Peyer's patch (tissue), 4 donors: ENCODE data around the gene LST1. TPM values are rescaled to one million over a fixed set of nuclear protein-coding genes. Genes with fewer than 3 reads are reported as not detected.

Experiments used
- DNase-seq, 3 donors: peaks; one replicate each; pipeline ENCODE4 v3.0.0-alpha.2; 2017 to 2019
- H3K27ac ChIP-seq, 4 donors: fragments of 200-600 bp; sonication (generic); one replicate each; pipeline ENCODE4 v1.5.1; 2016 to 2019
- H3K27me3 ChIP-seq, 2 donors: fragments of 200-600 bp; sonication (generic); one replicate each; pipeline ENCODE4 v1.5.1; 2019
- H3K36me3 ChIP-seq, 3 donors: fragments of 200-600 bp; sonication (generic); one replicate each; pipeline ENCODE4 v1.5.1; 2016 to 2019
- H3K4me1 ChIP-seq, 4 donors: fragments of 200-600 bp; sonication (generic); one replicate each; pipeline ENCODE4 v1.5.1; 2016 to 2019
- H3K4me3 ChIP-seq, 4 donors: fragments of 200-600 bp; sonication (generic); 1 replicate in 3 of 4; 2 replicates in 1 of 4; pipeline ENCODE4 v1.5.1; 2016 to 2019; ENCODE audit warnings: mild to moderate bottlenecking in 1 of 4
- H3K9me3 ChIP-seq, 4 donors: fragments of 200-600 bp; sonication (generic); one replicate each; pipeline ENCODE4 v1.5.1; 2016 to 2019; ENCODE audit warnings: mild to moderate bottlenecking in 1 of 4
- CTCF ChIP-seq, 6 experiments: fragments of 450-650 bp in 4 of 6; fragments of 200-600 bp in 2 of 6; sonication (generic) in 1 of 6; IDR thresholded peaks; one replicate each; pipeline ENCODE4 v1.5.1; 2017 to 2019; ENCODE audit warnings: antibody characterized with exemption in 6 of 6, mild to moderate bottlenecking in 3 of 6, moderate library complexity in 1 of 6
- POLR2A ChIP-seq, 2 donors: fragments of 450-650 bp; IDR thresholded peaks; one replicate each; pipeline ENCODE4 v1.5.1; 2017; ENCODE audit warnings: antibody characterized with exemption in 2 of 2, mild to moderate bottlenecking in 2 of 2, moderate library complexity in 2 of 2
- total RNA-seq, 4 donors: library from RNA; depleted of rRNA; stranded (reverse); fragments of >200 nt; gene quantifications; one replicate each; pipeline ENCODE4 v1.1.0, GENCODE V29; 2016

LST1 gene
- total RNA-seq, 4 donors from 2014 or later, result 2.5 to 11.6 TPM; not detected in 2

DNA sequence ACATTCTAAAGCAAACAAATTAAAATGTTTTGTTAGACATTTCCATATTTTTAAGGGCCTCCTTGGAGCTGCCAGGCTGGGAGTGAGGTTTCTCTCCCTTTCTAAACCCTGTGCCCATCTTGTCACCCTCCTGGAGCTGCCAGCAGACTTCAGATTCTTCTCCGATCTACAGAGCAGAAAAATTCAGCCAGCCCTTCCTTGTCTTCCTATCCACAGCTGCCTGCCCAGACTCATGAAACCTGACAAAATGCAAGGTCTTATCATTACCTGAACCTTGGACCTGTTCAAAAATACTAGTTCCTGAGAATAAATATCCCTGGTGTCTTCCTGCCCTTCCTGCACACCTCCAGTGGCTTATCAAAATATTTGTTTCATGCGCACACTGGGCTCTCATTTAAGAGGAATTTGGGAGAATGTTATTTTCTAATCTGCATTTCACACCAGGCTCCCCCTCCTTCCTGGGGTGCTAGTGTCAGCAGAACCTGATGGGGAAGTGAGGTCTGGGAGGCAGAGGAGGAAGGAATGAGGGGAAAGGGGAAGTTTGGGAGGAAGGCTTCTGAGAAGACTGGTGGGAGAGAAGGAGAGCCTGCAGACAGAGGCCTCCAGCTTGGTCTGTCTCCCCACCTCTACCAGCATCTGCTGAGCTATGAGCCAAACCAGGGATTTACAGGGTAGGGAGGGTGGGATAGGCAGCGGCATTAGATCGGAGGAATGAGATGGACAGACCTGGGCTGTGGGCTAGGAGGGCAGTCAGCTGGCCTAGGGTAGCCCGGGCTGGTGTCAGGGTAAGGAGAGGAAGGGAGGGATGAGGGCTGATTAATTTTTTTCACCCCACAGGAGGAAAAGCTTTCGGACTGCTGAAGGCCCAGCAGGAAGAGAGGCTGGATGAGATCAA, 28.9 kb downstream of the LST1 start, which contains the start of gene AIF1:
TSS of gene AIF1 (plus strand) at position 551 of the 895 bp plus-strand sequence. CDS start at position 647, 96 bp downstream.
- no peaks in the 10 kb centered on the region for H3K36me3 ChIP-seq
- H3K27me3 ChIP-seq, result no peaks in the 10 kb centered on the region
- no peaks in the 10 kb centered on the region for H3K9me3 ChIP-seq
- peak within 1 kb of the TSS in 2 of 4 donors; percentile 7 to 15 for H3K4me3 ChIP-seq
- no peak for TF ChIP-seq CTCF (IDR thresholded peaks at IDR 0.05)
- no peak for TF ChIP-seq POLR2A (IDR thresholded peaks at IDR 0.05)
- peaks cover 0 to 14% (median 8%) of the 10 kb centered on the region in 4 donors for H3K4me1 ChIP-seq
- no peak for DNase-seq
- peak within 1 kb of the TSS; percentile 17 to 70 (median 46) for H3K27ac ChIP-seq

DNA sequence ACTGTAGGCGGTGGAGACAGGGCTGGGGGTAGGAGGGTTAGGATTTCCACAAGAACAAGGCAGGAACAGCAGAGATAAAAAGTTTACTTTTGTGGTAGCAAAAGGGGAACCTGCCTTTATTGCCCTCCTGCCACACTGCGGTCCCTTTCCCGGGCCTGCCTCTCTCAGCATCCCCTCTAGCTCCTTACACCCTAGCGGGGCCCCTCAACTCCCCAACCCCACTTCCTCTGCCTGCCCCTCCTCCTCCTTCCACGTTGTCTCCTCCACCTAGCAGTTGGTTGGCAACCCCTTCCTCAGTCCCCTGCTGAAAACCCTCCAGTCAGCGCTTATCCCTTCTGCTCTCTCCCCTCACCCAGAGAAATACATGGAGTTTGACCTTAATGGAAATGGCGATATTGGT, 29.7 kb downstream of the LST1 start:
- H3K4me1 ChIP-seq, result peaks cover 0 to 14% (median 8%) of the 10 kb centered on the region in 4 donors
- H3K27me3 ChIP-seq, result no peaks in the 10 kb centered on the region
- peak in 1 of 3 donors; percentile 57 for DNase-seq
- TF ChIP-seq CTCF (IDR thresholded peaks at IDR 0.05), result no peak
- TF ChIP-seq POLR2A (IDR thresholded peaks at IDR 0.05), result no peak
- H3K9me3 ChIP-seq, result no peaks in the 10 kb centered on the region
- peak overlapping the region in 2 of 4 donors; percentile 7 to 15 for H3K4me3 ChIP-seq
- H3K27ac ChIP-seq, result peak overlapping the region in 3 of 4 donors; percentile 30 to 70 (median 62)
- no peaks in the 10 kb centered on the region for H3K36me3 ChIP-seq

- Histone ChIP-seq H3K4me3 (no peak overlapping the region), H3K9me3 (no peaks in the 10 kb centered on the region), H3K27me3 (no peaks in the 10 kb centered on the region), H3K4me1 (peaks cover 0 to 22% (median 8%) of the 10 kb centered on the region in 4 donors), H3K36me3 (no peaks in the 10 kb centered on the region), H3K27ac (no peak overlapping the region)
- DNase-seq, result no peak
- no peak for TF ChIP-seq CTCF (IDR thresholded peaks at IDR 0.05)
- no peak for TF ChIP-seq POLR2A (IDR thresholded peaks at IDR 0.05)
Observed at GRCh38 chr6:31617010-31617409, 30.9 kb downstream of the LST1 start.

DNA sequence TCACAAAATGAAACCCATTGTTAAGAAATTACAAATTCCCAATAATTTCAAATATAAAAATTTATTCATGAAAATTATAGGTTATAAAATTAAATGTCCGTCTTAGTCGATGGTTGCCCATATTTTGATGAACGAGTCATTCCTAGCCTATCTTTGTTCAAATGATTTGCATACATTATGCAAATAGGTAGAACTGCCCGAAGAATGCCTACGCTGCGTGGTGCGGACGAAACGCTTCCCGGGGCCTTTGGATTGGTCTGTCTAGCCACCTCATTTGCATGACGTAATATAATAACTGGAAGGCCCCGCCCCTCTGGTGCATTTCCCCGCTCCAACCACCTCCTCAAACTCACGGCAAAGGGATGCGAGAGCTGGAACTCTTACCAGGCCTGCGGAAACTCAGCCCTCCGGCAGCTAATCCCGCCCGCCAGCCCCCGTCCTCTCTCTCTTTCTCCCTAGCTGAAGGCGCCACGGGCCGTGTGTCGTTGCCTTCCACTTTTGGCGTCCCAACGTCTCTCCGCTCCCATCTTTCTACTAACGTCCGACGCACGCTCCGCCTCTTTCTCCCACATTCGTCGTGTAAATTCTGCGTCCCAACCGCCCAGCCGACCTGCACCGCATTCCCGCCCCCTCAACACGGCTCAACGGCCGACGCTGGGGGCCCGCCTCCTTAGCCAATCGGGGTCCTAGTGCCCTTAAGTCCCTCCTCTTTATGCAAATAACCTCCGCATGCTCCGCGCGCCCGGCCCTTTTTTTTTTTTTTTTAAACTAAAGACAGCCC, 33.9 kb downstream of the LST1 start:
- H3K27ac ChIP-seq, result peak overlapping the region; percentile 95 to 99 (median 98)
- H3K9me3 ChIP-seq, result no peaks in the 10 kb centered on the region
- no peaks in the 10 kb centered on the region for H3K27me3 ChIP-seq
- H3K4me1 ChIP-seq, result peaks cover 0 to 21% (median 7%) of the 10 kb centered on the region in 4 donors
- peak in 2 of 6 experiments; percentile 22 to 28 for TF ChIP-seq CTCF (IDR thresholded peaks at IDR 0.05)
- peak; percentile 85 to 94 for TF ChIP-seq POLR2A (IDR thresholded peaks at IDR 0.05)
- peaks cover 0 to 24% (median 0%) of the 10 kb centered on the region in 3 donors for H3K36me3 ChIP-seq
- peak overlapping the region; percentile 54 to 100 (median 88) for H3K4me3 ChIP-seq
- peak; percentile 98 to 99 (median 98) for DNase-seq

DNA sequence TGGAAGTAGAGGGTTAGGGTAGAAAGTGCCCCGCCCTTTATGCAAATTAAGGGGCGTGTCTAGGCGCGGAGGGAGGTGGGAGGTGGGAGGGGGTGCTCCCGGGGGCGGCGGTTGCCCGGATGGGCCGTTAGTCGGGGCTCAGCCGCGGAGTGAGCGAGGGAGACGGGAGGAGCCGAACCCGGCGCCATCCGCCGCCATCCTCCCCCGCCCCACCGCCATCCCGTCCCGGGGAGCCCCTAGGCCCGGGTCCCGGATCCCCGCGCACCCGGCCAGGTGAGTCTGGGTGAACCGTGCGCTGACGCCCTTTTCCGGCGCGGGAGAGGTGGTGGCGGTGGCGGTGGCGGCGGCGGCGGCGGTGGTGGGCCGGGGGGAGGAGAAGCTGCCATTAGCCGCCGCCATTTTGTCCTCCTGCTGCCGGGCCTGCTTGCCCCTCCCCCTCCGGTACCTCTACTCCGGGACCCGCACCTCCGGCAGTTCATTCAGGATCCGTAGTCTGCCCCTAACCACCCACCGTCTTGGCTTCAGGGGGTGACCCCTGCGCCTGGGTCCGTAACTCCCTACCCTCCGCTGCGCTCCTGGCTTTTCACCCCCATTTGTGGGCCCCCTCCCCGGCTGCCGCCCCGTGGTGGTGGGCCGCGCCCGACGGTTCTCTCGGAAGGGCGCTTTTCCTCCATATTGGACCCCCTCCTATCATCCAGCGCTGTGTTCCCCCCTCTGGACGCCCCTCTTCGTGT, 34.7 kb downstream of the LST1 start, which contains the start of gene PRRC2A:
TSS of gene PRRC2A (plus strand) at position 130 of the 734 bp plus-strand sequence. CDS start 2,075 bp downstream, outside the sequence.
- Histone ChIP-seq H3K36me3 (peaks cover 0 to 31% (median 0%) of the 10 kb centered on the region in 3 donors), H3K4me1 (peaks cover 0 to 16% (median 3%) of the 10 kb centered on the region in 4 donors), H3K9me3 (no peaks in the 10 kb centered on the region), H3K27ac (peak within 1 kb of the TSS; percentile 95 to 99 (median 98)), H3K4me3 (peak within 1 kb of the TSS; percentile 54 to 100 (median 88)), H3K27me3 (no peaks in the 10 kb centered on the region)
- TF ChIP-seq CTCF (IDR thresholded peaks at IDR 0.05) (peak in 1 of 6 experiments; percentile 2), POLR2A (IDR thresholded peaks at IDR 0.05) (peak; percentile 44 to 56)
- peak in 2 of 3 donors; percentile 81 to 89 for DNase-seq
